Vagina (tissue), 2 donors: ENCODE results near the gene CINP. TPM values are rescaled to one million over a fixed set of nuclear protein-coding genes. Genes with fewer than 3 reads are reported as not detected.
"Not testable (repeated sequence)": the region's sequence is repeated elsewhere in the genome, so short reads cannot be mapped to it uniquely, and the experiment has no call there.

Experiments
- DNase-seq, 2 donors: peaks; one replicate each; pipeline ENCODE4 v3.0.0-alpha.2; 2017; ENCODE audit errors: extremely low spot score in 2 of 2
- H3K27ac ChIP-seq: fragments of 200-600 bp; sonication (generic); one replicate; pipeline ENCODE4 v1.5.1; 2019
- H3K27me3 ChIP-seq: fragments of 200-600 bp; sonication (generic); one replicate; pipeline ENCODE4 v1.5.1; 2019
- H3K36me3 ChIP-seq, 2 donors: fragments of 200-600 bp; sonication (generic); one replicate each; pipeline ENCODE4 v1.5.1; 2017 to 2019
- H3K4me1 ChIP-seq: fragments of 200-600 bp; sonication (generic); one replicate; pipeline ENCODE4 v1.5.1; 2019
- H3K4me3 ChIP-seq, 2 donors: fragments of 200-600 bp; sonication (generic); 1 replicate in 1 of 2; 2 replicates in 1 of 2; pipeline ENCODE4 v1.5.1; 2016 to 2019
- H3K9me3 ChIP-seq: fragments of 200-600 bp; sonication (generic); one replicate; pipeline ENCODE4 v1.5.1; 2019
- POLR2A ChIP-seq, 2 donors: fragments of 450-650 bp; IDR thresholded peaks; one replicate each; pipeline ENCODE4 v1.6.1; 2017; ENCODE audit warnings: antibody characterized with exemption in 2 of 2, mild to moderate bottlenecking in 2 of 2, moderate library complexity in 2 of 2
- POLR2AphosphoS5 ChIP-seq, 2 donors: sonication (generic); formaldehyde crosslinking; IDR thresholded peaks; one replicate each; pipeline ENCODE4 v1.9.0; 2017; ENCODE audit warnings: antibody characterized with exemption in 2 of 2, mild to moderate bottlenecking in 2 of 2, low read depth in 1 of 2; ENCODE audit not compliant: insufficient read depth in 1 of 2
- intact Hi-C: fragments of 100-400 bp; cut with DNase I; formaldehyde crosslinking; loops from one replicate; pipeline ENCODE4 v1.15.1; 2023
- total RNA-seq: library from RNA; depleted of rRNA; stranded (reverse); fragments of >200 nt; gene quantifications from one replicate; pipeline ENCODE4 v1.2.3, GENCODE V29; 2016
- TF ChIP-seq, protein P1 (sequence below), 3 experiments: fragments of 450-650 bp in 2 of 3; fragments of 200-600 bp in 1 of 3; sonication (generic) in 1 of 3; IDR thresholded peaks; one replicate each; pipeline ENCODE4 v1.5.1; 2017 to 2019; ENCODE audit warnings: antibody characterized with exemption in 3 of 3, mild to moderate bottlenecking in 2 of 3, moderate library complexity in 2 of 3

The CINP gene
- total RNA-seq, 1 donor from 2014 or later: 21.9 TPM

- Histone ChIP-seq H3K27me3 (no peaks in the 10 kb centered on the region), H3K36me3 (no peaks in the 10 kb centered on the region), H3K27ac (no peak overlapping the region), H3K9me3 (no peaks in the 10 kb centered on the region), H3K4me1 (peaks cover 12% of the 10 kb centered on the region), H3K4me3 (no peak overlapping the region)
- DNase-seq: no peak
- intact Hi-C loops: no loop called here
- TF ChIP-seq POLR2AphosphoS5 (IDR thresholded peaks at IDR 0.05; ENCODE audit: insufficient read depth in 1 of 2, low read depth in 1 of 2): no peak
- no peak for TF ChIP-seq POLR2A (IDR thresholded peaks at IDR 0.05)
- TF ChIP-seq, protein P1, sequence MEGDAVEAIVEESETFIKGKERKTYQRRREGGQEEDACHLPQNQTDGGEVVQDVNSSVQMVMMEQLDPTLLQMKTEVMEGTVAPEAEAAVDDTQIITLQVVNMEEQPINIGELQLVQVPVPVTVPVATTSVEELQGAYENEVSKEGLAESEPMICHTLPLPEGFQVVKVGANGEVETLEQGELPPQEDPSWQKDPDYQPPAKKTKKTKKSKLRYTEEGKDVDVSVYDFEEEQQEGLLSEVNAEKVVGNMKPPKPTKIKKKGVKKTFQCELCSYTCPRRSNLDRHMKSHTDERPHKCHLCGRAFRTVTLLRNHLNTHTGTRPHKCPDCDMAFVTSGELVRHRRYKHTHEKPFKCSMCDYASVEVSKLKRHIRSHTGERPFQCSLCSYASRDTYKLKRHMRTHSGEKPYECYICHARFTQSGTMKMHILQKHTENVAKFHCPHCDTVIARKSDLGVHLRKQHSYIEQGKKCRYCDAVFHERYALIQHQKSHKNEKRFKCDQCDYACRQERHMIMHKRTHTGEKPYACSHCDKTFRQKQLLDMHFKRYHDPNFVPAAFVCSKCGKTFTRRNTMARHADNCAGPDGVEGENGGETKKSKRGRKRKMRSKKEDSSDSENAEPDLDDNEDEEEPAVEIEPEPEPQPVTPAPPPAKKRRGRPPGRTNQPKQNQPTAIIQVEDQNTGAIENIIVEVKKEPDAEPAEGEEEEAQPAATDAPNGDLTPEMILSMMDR (IDR thresholded peaks at IDR 0.05): no peak
These were observed 59.0 kb downstream of the CINP start for GRCh38 chr14:102303664-102304063.

GRCh38 chr14:102298303-102299070, 64.2 kb downstream of the CINP start:
- intact Hi-C loops, H3K4me3 ChIP-seq, H3K9me3 ChIP-seq, H3K36me3 ChIP-seq, DNase-seq, H3K4me1 ChIP-seq, H3K27ac ChIP-seq, H3K27me3 ChIP-seq: not testable (repeated sequence)

Other genes starting within 250 kb of the CINP start
- gene WDR20, start 223.0 kb downstream of the CINP start, total RNA-seq: 24.8 TPM
- gene MOK, start 57.7 kb downstream of the CINP start, total RNA-seq: 14.2 TPM
- 4.4 TPM for gene ZNF839, start 43.1 kb downstream of the CINP start, total RNA-seq
- gene TECPR2, start 51 bp upstream of the CINP start, total RNA-seq: 12.0 TPM
- 34.6 TPM for gene ANKRD9, start 146.9 kb upstream of the CINP start, total RNA-seq
- gene RCOR1, start 229.8 kb upstream of the CINP start, total RNA-seq: 24.3 TPM